ENCODE data around the gene NANOGP8. TPM values are rescaled to one million over a fixed set of nuclear protein-coding genes. Genes with fewer than 3 reads are reported as not detected.

Gene NANOGP8, protein sequence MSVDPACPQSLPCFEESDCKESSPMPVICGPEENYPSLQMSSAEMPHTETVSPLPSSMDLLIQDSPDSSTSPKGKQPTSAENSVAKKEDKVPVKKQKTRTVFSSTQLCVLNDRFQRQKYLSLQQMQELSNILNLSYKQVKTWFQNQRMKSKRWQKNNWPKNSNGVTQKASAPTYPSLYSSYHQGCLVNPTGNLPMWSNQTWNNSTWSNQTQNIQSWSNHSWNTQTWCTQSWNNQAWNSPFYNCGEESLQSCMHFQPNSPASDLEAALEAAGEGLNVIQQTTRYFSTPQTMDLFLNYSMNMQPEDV
- not detected in 2 replicates for total RNA-seq

DNA sequence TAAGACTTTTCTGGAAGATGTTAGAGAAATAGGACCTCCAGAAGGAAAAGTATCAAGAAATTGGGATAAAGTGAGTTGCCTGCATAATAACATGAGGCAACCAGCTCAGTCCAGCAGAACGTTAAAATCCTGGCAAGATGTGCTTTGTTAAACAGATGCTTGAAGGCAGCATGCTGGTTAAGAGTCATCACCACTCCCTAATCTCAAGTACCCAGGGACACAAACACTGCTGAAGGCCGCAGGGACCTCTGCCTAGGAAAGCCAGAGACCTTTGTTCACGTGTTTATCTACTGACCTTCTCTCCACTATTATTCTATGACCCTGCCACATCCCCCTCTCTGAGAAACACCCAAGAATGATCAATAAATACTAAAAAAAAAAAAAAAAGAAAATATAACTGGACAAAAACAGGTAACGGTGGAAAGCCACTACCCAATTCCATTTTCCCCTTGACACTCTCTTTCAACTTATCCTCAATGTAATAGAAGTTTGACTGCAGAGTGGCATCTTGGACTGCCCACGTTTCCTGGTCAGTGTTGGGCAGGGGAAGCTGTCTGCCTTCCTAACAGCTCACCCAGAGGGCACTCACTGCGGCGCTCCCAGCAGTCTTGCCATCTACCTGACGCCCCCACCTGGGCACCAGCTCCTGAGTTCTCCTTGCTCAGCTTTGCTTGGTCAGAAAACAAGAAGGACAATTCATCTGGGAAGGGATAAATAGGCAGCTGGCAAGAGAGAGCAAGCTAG is at the start of gene NANOGP8:
Gene NANOGP8, minus strand, starts transcription at position 120 of the 744 bp plus-strand sequence. CDS start 185 bp downstream, outside the sequence.

Other genes starting within 250 kb of the NANOGP8 start
- 28.4 and 35.2 TPM in 2 replicates for gene AQR, start 115.6 kb downstream of the NANOGP8 start, total RNA-seq
- 36.8 and 46.4 TPM in 2 replicates for gene ZNF770, start 97.0 kb downstream of the NANOGP8 start, total RNA-seq